Tibial artery (tissue), 4 donors: ENCODE measurements around the gene TMEM138.

Source experiments
- DNase-seq, 2 donors: peaks; one replicate each; pipeline ENCODE4 v3.0.0-alpha.2; 2019
- H3K27ac ChIP-seq, 2 donors: fragments of 200-600 bp; sonication (generic) in 1 of 2; 1 replicate in 1 of 2; 2 replicates in 1 of 2; pipeline ENCODE4 v1.5.1; 2018 to 2019; ENCODE audit warnings: mild to moderate bottlenecking in 1 of 2
- H3K27me3 ChIP-seq, 2 donors: fragments of 200-600 bp; sonication (generic) in 1 of 2; one replicate each; pipeline versions ENCODE4 v1.5.1 to v1.6.0; 2016 to 2019
- H3K36me3 ChIP-seq, 3 donors: fragments of 200-600 bp; sonication (generic) in 2 of 3; one replicate each; pipeline ENCODE4 v1.5.1; 2016 to 2019; ENCODE audit warnings: mild to moderate bottlenecking in 2 of 3
- H3K4me1 ChIP-seq, 4 donors: fragments of 200-600 bp; sonication (generic) in 2 of 4; 1 replicate in 3 of 4; 2 replicates in 1 of 4; pipeline ENCODE4 v1.5.1; 2016 to 2019
- H3K4me3 ChIP-seq, 2 donors: fragments of 200-600 bp; sonication (generic) in 1 of 2; 1 replicate in 1 of 2; 2 replicates in 1 of 2; pipeline ENCODE4 v1.5.1; 2018 to 2019; ENCODE audit warnings: mild to moderate bottlenecking in 2 of 2
- H3K9me3 ChIP-seq, 3 donors: fragments of 200-600 bp; sonication (generic) in 1 of 3; one replicate each; pipeline ENCODE4 v1.5.1; 2016 to 2019
- CTCF ChIP-seq, 2 experiments: fragments of 200-600 bp in 1 of 2; fragments of 450-650 bp in 1 of 2; IDR thresholded peaks; one replicate each; pipeline ENCODE4 v1.5.1; 2017 to 2019; ENCODE audit warnings: antibody characterized with exemption in 2 of 2, mild to moderate bottlenecking in 1 of 2, moderate library complexity in 1 of 2
- intact Hi-C: fragments of 100-400 bp; cut with DNase I; formaldehyde crosslinking; loops from one replicate; pipeline ENCODE4 v1.15.0; 2023; ENCODE audit warnings: low total_unique reads

The TMEM138 gene

GRCh38 chr11:61353131-61354067, 8.8 kb upstream of the TMEM138 start:
- H3K4me1 ChIP-seq, result no peaks in the 10 kb centered on the region
- no peak overlapping the region for H3K4me3 ChIP-seq
- no peaks in the 10 kb centered on the region for H3K9me3 ChIP-seq
- H3K27ac ChIP-seq, result no peak overlapping the region
- intact Hi-C loops, result no loop called here
- H3K27me3 ChIP-seq, result no peaks in the 10 kb centered on the region
- no peak for DNase-seq
- TF ChIP-seq CTCF (IDR thresholded peaks at IDR 0.05), result no peak
- H3K36me3 ChIP-seq, result peaks cover 41 to 77% (median 76%) of the 10 kb centered on the region in 3 donors

- Histone ChIP-seq H3K4me1 (no peaks in the 10 kb centered on the region), H3K27ac (no peak overlapping the region), H3K4me3 (no peak overlapping the region), H3K9me3 (no peaks in the 10 kb centered on the region), H3K27me3 (no peaks in the 10 kb centered on the region), H3K36me3 (peaks cover 41 to 69% (median 68%) of the 10 kb centered on the region in 3 donors)
- intact Hi-C loops, result no loop called here
- TF ChIP-seq CTCF (IDR thresholded peaks at IDR 0.05), result no peak
- DNase-seq, result no peak
Observed at GRCh38 chr11:61354208-61354607, 8.0 kb upstream of the TMEM138 start.

GRCh38 chr11:61356706-61357105, 5.5 kb upstream of the TMEM138 start:
- DNase-seq, result no peak
- H3K9me3 ChIP-seq, result no peaks in the 10 kb centered on the region
- no peak overlapping the region for H3K4me3 ChIP-seq
- H3K4me1 ChIP-seq, result peaks cover 0 to 20% (median 5%) of the 10 kb centered on the region in 4 donors
- no peaks in the 10 kb centered on the region for H3K27me3 ChIP-seq
- no peak for TF ChIP-seq CTCF (IDR thresholded peaks at IDR 0.05)
- H3K27ac ChIP-seq, result no peak overlapping the region
- peaks cover 27 to 44% (median 43%) of the 10 kb centered on the region in 3 donors for H3K36me3 ChIP-seq
- intact Hi-C loops, result no loop called here

- H3K4me1 ChIP-seq, result peaks cover 0 to 20% (median 5%) of the 10 kb centered on the region in 4 donors
- H3K9me3 ChIP-seq, result no peaks in the 10 kb centered on the region
- no peak overlapping the region for H3K27ac ChIP-seq
- no peak for DNase-seq
- H3K36me3 ChIP-seq, result peaks cover 21 to 37% (median 36%) of the 10 kb centered on the region in 3 donors
- intact Hi-C loops, result no loop called here
- TF ChIP-seq CTCF (IDR thresholded peaks at IDR 0.05), result no peak
- H3K27me3 ChIP-seq, result no peaks in the 10 kb centered on the region
- H3K4me3 ChIP-seq, result no peak overlapping the region
Observed at GRCh38 chr11:61357233-61357893, 4.8 kb upstream of the TMEM138 start.

GRCh38 chr11:61357894-61358239, 4.3 kb upstream of the TMEM138 start:
- no peak overlapping the region for H3K4me3 ChIP-seq
- TF ChIP-seq CTCF (IDR thresholded peaks at IDR 0.05), result no peak
- peaks cover 0 to 24% (median 6%) of the 10 kb centered on the region in 4 donors for H3K4me1 ChIP-seq
- intact Hi-C loops, result no loop called here
- DNase-seq, result no peak
- H3K27me3 ChIP-seq, result no peaks in the 10 kb centered on the region
- no peak overlapping the region for H3K27ac ChIP-seq
- no peaks in the 10 kb centered on the region for H3K9me3 ChIP-seq
- peaks cover 16 to 33% (median 31%) of the 10 kb centered on the region in 3 donors for H3K36me3 ChIP-seq
